Neural crest cell (in vitro differentiated cells): ENCODE measurements around the gene TTLL11. TPM values are rescaled to one million over a fixed set of nuclear protein-coding genes. Genes with fewer than 3 reads are reported as not detected.

Experiments used
- DNase-seq: peaks from one replicate; pipeline ENCODE4 v3.0.0; 2021; ENCODE audit warnings: low read depth, mixed read lengths, low spot score
- H3K27ac Mint-ChIP-seq: one replicate; pipeline ENCODE4 v1.8.0; 2021; ENCODE audit warnings: mild to moderate bottlenecking, mixed read lengths; ENCODE audit not compliant: unreplicated experiment
- H3K27me3 Mint-ChIP-seq: 2 replicates; pipeline ENCODE4 v1.8.0; 2021; ENCODE audit warnings: low read depth, mild to moderate bottlenecking, mixed read lengths
- H3K36me3 Mint-ChIP-seq: 2 replicates; pipeline ENCODE4 v1.8.0; 2021; ENCODE audit warnings: low read depth, mild to moderate bottlenecking, mixed read lengths
- H3K4me1 Mint-ChIP-seq: 2 replicates; pipeline ENCODE4 v1.8.0; 2021; ENCODE audit warnings: mixed read lengths
- H3K4me3 Mint-ChIP-seq: one replicate; pipeline ENCODE4 v1.8.0; 2021; ENCODE audit warnings: mild to moderate bottlenecking, mixed read lengths
- H3K9me3 Mint-ChIP-seq: 2 replicates; pipeline ENCODE4 v1.8.0; 2021; ENCODE audit warnings: mixed read lengths
- total RNA-seq: library from RNA; stranded (reverse); gene quantifications from 2 replicates; pipeline ENCODE4 v1.2.1, GENCODE V29; 2021
- TF ChIP-seq, protein P1 (sequence below): fragments of 200-600 bp; sonication (generic); conservative IDR thresholded peaks from 2 replicates; pipeline ENCODE4 v1.5.0; 2021; ENCODE audit warnings: antibody characterized with exemption, mild to moderate bottlenecking

Gene TTLL11
- total RNA-seq, 1 donor from 2014 or later, result 9.1 TPM

- TF ChIP-seq, protein P1, sequence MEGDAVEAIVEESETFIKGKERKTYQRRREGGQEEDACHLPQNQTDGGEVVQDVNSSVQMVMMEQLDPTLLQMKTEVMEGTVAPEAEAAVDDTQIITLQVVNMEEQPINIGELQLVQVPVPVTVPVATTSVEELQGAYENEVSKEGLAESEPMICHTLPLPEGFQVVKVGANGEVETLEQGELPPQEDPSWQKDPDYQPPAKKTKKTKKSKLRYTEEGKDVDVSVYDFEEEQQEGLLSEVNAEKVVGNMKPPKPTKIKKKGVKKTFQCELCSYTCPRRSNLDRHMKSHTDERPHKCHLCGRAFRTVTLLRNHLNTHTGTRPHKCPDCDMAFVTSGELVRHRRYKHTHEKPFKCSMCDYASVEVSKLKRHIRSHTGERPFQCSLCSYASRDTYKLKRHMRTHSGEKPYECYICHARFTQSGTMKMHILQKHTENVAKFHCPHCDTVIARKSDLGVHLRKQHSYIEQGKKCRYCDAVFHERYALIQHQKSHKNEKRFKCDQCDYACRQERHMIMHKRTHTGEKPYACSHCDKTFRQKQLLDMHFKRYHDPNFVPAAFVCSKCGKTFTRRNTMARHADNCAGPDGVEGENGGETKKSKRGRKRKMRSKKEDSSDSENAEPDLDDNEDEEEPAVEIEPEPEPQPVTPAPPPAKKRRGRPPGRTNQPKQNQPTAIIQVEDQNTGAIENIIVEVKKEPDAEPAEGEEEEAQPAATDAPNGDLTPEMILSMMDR, result no peak
- Mint-ChIP-seq H3K27me3 (peaks cover 3% of the 10 kb centered on the region), H3K4me1 (no peaks in the 10 kb centered on the region), H3K36me3 (no peaks in the 10 kb centered on the region), H3K9me3 (no peaks in the 10 kb centered on the region), H3K27ac (no peak overlapping the region), H3K4me3 (no peak overlapping the region)
- DNase-seq, result no peak
Measured at GRCh38 chr9:121909111-121909510, 184.0 kb downstream of the TTLL11 start.

DNA sequence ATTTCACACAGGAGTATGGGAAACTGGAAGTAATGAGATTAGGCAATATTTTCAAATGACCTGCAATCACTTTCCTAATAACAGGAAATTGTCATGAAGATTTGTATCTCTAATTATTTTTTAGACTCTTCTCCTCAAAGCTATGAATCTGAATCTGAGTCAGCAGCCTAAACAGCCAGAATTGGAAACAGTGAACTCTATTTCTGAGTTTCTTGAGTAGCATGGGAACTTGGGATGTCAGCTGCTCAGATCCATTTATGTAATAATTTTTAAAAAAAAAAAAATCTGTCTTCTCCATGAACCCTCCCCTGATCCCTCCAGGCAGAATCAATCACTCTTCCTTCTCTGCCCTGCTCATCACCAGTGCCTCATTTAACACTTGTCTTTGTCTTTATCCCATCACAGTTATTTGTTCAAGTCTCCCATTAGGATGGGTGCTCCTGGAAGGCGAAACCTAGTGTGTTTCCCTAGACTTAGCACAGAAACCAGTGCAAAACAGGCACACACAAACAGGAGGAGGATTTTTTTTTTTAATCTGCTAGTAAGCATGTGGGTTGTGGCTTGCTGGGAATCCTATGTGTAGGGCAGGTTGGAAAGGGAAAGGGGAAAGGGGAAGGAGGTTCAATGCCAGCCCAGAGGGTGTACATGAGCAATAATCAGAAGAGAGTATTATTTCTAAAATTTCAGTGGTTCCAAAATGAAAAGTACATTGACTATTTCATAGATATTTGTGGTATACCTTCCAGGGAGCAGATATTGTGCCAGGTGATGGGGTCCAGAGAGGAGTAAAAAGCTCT lies 186.8 kb downstream of the TTLL11 start:
- Mint-ChIP-seq H3K4me3 (no peak overlapping the region), H3K36me3 (peaks cover under 1% of the 10 kb centered on the region), H3K4me1 (no peaks in the 10 kb centered on the region), H3K27me3 (no peaks in the 10 kb centered on the region), H3K27ac (no peak overlapping the region), H3K9me3 (peaks cover under 1% of the 10 kb centered on the region)
- TF ChIP-seq, protein P1, result no peak
- DNase-seq, result no peak

- H3K27me3 Mint-ChIP-seq, result peaks cover 2% of the 10 kb centered on the region
- peaks cover 12% of the 10 kb centered on the region for H3K9me3 Mint-ChIP-seq
Measured at GRCh38 chr9:121902461-121903135, 190.5 kb downstream of the TTLL11 start.

GRCh38 chr9:121901616-121902015 lies 191.5 kb downstream of the TTLL11 start:
- peaks cover 10% of the 10 kb centered on the region for H3K36me3 Mint-ChIP-seq
- DNase-seq, result no peak
- peaks cover 12% of the 10 kb centered on the region for H3K9me3 Mint-ChIP-seq
- H3K4me3 Mint-ChIP-seq, result no peak overlapping the region
- TF ChIP-seq, protein P1, result no peak
- H3K27ac Mint-ChIP-seq, result no peak overlapping the region
- H3K4me1 Mint-ChIP-seq, result peaks cover 19% of the 10 kb centered on the region
- H3K27me3 Mint-ChIP-seq, result peaks cover 4% of the 10 kb centered on the region

More at GRCh38 chr9:121902461-121903135, 190.5 kb downstream of the TTLL11 start:
- Mint-ChIP-seq H3K4me1 (peaks cover 10% of the 10 kb centered on the region), H3K36me3 (peaks cover 8% of the 10 kb centered on the region), H3K4me3 (no peak overlapping the region), H3K27ac (no peak overlapping the region)
- TF ChIP-seq, protein P1, result no peak
- no peak for DNase-seq

DNA sequence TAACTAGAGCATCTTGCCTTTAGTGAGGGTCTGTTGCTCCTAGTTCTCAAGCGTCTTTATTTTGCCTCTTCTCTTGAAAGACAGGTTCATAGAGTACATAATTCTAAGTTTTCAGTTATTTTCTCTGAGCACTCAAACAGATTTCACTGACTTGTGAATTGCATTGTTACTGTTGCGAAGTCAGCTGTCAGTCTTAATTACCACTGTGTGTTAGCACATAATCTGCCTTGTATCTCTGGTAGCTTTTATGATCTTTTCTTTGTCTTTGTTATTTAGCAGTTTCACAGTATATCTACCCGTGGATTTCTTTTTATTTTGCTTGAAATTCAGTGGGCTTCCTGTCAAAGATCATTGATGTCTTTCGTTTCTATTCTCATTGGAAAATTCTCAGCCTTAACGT lies 192.9 kb downstream of the TTLL11 start:
- no peak overlapping the region for H3K27ac Mint-ChIP-seq
- no peak for DNase-seq
- H3K27me3 Mint-ChIP-seq, result peaks cover 8% of the 10 kb centered on the region
- peaks cover 19% of the 10 kb centered on the region for H3K4me1 Mint-ChIP-seq
- H3K4me3 Mint-ChIP-seq, result no peak overlapping the region
- peaks cover 12% of the 10 kb centered on the region for H3K9me3 Mint-ChIP-seq
- TF ChIP-seq, protein P1, result no peak
- H3K36me3 Mint-ChIP-seq, result peaks cover 10% of the 10 kb centered on the region
